Measurements from ENCODE around the gene TSR1. TPM values are rescaled to one million over a fixed set of nuclear protein-coding genes. Genes with fewer than 3 reads are reported as not detected.
A peak's percentile ranks its signal among the peaks of the same experiment; 100 is the strongest.

The TSR1 gene
- total and polyA plus RNA-seq, 2 experiments from 2014 or later = 34.0 to 52.6 TPM

DNA sequence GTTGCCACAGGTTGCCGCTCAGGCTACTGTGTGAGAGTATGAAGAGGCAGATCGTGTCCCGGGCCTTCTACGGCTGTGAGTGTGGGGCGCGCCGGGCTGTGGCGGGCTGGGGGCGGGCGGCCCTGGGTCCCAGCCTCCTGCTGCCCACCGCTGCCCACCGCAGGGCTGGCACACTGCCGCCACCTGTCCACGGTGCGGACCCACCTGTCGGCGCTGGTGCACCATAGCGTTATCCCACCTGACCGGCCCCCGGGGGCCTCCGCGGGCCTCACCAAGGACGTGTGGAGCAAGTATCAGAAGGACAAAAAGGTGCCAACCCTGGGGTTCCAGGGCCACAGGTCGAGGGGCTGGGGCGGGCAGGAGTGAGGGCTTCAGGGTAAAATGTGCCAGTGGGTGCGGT lies 35.9 kb upstream of the TSR1 start:
- no peak for DNase-seq (ENCODE audit: low read depth in 1 of 2, low spot score in 1 of 2)
- TF ChIP-seq, protein P1, sequence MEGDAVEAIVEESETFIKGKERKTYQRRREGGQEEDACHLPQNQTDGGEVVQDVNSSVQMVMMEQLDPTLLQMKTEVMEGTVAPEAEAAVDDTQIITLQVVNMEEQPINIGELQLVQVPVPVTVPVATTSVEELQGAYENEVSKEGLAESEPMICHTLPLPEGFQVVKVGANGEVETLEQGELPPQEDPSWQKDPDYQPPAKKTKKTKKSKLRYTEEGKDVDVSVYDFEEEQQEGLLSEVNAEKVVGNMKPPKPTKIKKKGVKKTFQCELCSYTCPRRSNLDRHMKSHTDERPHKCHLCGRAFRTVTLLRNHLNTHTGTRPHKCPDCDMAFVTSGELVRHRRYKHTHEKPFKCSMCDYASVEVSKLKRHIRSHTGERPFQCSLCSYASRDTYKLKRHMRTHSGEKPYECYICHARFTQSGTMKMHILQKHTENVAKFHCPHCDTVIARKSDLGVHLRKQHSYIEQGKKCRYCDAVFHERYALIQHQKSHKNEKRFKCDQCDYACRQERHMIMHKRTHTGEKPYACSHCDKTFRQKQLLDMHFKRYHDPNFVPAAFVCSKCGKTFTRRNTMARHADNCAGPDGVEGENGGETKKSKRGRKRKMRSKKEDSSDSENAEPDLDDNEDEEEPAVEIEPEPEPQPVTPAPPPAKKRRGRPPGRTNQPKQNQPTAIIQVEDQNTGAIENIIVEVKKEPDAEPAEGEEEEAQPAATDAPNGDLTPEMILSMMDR (IDR thresholded peaks at IDR 0.05; ENCODE audit: low read depth, low read length) = no peak
- peaks cover 3% of the 10 kb centered on the region for H3K36me3 ChIP-seq
- no peak overlapping the region for H3K27ac ChIP-seq
- no peaks in the 10 kb centered on the region for H3K4me1 ChIP-seq (ENCODE audit: low read depth)
- H3K4me3 ChIP-seq = no peak overlapping the region
- no peaks in the 10 kb centered on the region for H3K9me3 ChIP-seq (ENCODE audit: low read depth)
- no peaks in the 10 kb centered on the region for H3K27me3 ChIP-seq

DNA sequence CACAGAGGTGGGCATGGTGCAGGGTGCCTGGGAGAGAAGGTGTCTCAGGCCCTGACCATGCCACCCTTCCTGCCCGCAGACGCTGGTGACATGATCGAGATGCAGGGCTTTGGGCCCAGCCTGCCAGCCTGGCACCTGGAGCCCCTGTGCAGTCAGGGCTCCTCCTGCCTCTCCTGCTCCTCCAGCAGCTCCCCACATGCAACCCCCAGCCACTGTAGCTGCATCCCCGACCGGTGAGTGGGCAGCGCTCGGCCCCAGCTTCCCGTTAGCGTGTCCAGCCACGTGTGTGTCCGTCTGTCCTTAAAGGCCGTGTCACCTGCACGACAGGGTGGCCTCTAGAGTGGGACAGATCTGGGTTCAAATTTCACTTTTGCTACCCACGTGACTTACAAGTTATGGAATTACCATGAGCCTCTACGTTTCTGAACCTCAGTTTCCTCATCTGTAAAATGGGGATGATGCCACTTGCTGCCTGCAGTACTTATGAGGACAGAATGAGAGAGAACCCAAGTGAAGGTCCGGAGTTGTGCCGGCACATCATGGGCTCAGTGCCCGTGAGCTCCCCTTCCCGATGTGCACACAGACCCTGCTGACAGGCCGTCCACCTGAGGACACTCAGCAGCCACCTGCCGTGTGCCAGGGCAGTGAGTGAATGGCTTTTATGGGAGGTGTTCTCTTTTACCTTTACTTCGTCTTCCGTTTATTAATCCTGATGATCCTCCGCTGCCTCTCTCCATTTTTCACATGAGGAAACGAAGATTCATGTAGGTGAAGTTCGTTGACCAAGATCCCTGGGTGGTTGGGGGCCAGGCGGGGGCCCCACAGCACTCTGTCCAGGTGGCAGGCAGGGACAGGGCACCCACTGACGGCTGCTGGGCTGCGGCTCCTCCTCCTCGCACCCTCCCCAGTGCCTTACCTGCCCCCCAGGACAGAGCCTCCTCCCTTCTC lies 35.2 kb upstream of the TSR1 start:
- TF ChIP-seq, protein P1 (IDR thresholded peaks at IDR 0.05; ENCODE audit: low read depth, low read length) = no peak
- Histone ChIP-seq H3K36me3 (peaks cover 3% of the 10 kb centered on the region), H3K27me3 (no peaks in the 10 kb centered on the region), H3K4me3 (no peak overlapping the region), H3K9me3 (ENCODE audit: low read depth) (no peaks in the 10 kb centered on the region), H3K27ac (no peak overlapping the region), H3K4me1 (ENCODE audit: low read depth) (no peaks in the 10 kb centered on the region)
- no peak for DNase-seq (ENCODE audit: low read depth in 1 of 2, low spot score in 1 of 2)

GRCh38 chr17:2370211-2370589 lies 33.9 kb upstream of the TSR1 start:
- TF ChIP-seq, protein P1 (IDR thresholded peaks at IDR 0.05; ENCODE audit: low read depth, low read length) = no peak
- Histone ChIP-seq H3K27ac (no peak overlapping the region), H3K4me3 (no peak overlapping the region), H3K36me3 (no peaks in the 10 kb centered on the region), H3K9me3 (ENCODE audit: low read depth) (no peaks in the 10 kb centered on the region), H3K4me1 (ENCODE audit: low read depth) (no peaks in the 10 kb centered on the region), H3K27me3 (no peaks in the 10 kb centered on the region)
- DNase-seq (ENCODE audit: low read depth in 1 of 2, low spot score in 1 of 2) = no peak

- H3K4me1 ChIP-seq (ENCODE audit: low read depth) = no peaks in the 10 kb centered on the region
- H3K27me3 ChIP-seq = no peaks in the 10 kb centered on the region
- TF ChIP-seq, protein P1 (IDR thresholded peaks at IDR 0.05; ENCODE audit: low read depth, low read length) = peak; percentile 19
- no peak overlapping the region for H3K27ac ChIP-seq
- H3K36me3 ChIP-seq = no peaks in the 10 kb centered on the region
- H3K4me3 ChIP-seq = no peak overlapping the region
- DNase-seq (ENCODE audit: low read depth in 1 of 2, low spot score in 1 of 2) = peak; percentile 34 to 47
- H3K9me3 ChIP-seq (ENCODE audit: low read depth) = no peaks in the 10 kb centered on the region
These were observed 33.4 kb upstream of the TSR1 start for GRCh38 chr17:2369551-2370210.

GRCh38 chr17:2369039-2369438 lies 32.8 kb upstream of the TSR1 start:
- Histone ChIP-seq H3K27me3 (no peaks in the 10 kb centered on the region), H3K4me3 (no peak overlapping the region), H3K9me3 (ENCODE audit: low read depth) (no peaks in the 10 kb centered on the region), H3K27ac (no peak overlapping the region), H3K4me1 (ENCODE audit: low read depth) (no peaks in the 10 kb centered on the region), H3K36me3 (no peaks in the 10 kb centered on the region)
- TF ChIP-seq, protein P1 (IDR thresholded peaks at IDR 0.05; ENCODE audit: low read depth, low read length) = no peak
- DNase-seq (ENCODE audit: low read depth in 1 of 2, low spot score in 1 of 2) = peak in 1 of 2 donors; percentile 42
